Measurements from ENCODE around the gene SLC1A2.

DNA sequence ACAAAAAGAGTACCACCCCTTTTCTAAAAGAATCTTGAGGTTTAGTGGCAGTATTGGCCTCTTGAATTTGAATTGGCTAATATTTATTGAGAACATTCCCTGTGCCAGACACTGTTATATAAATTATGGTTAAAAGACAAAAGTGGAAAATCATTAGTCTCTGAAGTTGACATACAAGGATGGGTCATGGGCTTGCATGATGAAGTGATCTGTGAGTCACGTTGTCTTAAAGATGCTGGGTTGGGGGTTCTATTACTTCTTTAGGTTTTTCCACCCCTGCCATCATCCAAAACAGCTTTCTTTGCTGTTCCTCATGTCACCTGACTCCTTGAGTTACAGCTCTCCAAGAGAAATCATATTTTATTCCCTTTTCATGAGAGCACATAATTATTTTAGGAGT lies 195.4 kb downstream of the SLC1A2 start:
- TF ChIP-seq, protein P1, sequence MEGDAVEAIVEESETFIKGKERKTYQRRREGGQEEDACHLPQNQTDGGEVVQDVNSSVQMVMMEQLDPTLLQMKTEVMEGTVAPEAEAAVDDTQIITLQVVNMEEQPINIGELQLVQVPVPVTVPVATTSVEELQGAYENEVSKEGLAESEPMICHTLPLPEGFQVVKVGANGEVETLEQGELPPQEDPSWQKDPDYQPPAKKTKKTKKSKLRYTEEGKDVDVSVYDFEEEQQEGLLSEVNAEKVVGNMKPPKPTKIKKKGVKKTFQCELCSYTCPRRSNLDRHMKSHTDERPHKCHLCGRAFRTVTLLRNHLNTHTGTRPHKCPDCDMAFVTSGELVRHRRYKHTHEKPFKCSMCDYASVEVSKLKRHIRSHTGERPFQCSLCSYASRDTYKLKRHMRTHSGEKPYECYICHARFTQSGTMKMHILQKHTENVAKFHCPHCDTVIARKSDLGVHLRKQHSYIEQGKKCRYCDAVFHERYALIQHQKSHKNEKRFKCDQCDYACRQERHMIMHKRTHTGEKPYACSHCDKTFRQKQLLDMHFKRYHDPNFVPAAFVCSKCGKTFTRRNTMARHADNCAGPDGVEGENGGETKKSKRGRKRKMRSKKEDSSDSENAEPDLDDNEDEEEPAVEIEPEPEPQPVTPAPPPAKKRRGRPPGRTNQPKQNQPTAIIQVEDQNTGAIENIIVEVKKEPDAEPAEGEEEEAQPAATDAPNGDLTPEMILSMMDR (IDR thresholded peaks at IDR 0.05 in 2 of 3, conservative IDR thresholded peaks at IDR 0.05 in 1 of 3; ENCODE audit: borderline replicate concordance in 1 of 3, insufficient read depth in 1 of 3, low read depth in 2 of 3, low read length in 2 of 3): no peak
- TF ChIP-seq JUND (IDR thresholded peaks at IDR 0.05) (no peak), POLR2A (IDR thresholded peaks at IDR 0.05; ENCODE audit: borderline replicate concordance, extremely low read depth, insufficient read depth, insufficient read length) (no peak), ELF1 (IDR thresholded peaks at IDR 0.05; ENCODE audit: borderline replicate concordance, low read depth) (no peak)
- TF ChIP-seq, protein P2, sequence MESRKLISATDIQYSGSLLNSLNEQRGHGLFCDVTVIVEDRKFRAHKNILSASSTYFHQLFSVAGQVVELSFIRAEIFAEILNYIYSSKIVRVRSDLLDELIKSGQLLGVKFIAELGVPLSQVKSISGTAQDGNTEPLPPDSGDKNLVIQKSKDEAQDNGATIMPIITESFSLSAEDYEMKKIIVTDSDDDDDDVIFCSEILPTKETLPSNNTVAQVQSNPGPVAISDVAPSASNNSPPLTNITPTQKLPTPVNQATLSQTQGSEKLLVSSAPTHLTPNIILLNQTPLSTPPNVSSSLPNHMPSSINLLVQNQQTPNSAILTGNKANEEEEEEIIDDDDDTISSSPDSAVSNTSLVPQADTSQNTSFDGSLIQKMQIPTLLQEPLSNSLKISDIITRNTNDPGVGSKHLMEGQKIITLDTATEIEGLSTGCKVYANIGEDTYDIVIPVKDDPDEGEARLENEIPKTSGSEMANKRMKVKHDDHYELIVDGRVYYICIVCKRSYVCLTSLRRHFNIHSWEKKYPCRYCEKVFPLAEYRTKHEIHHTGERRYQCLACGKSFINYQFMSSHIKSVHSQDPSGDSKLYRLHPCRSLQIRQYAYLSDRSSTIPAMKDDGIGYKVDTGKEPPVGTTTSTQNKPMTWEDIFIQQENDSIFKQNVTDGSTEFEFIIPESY (IDR thresholded peaks at IDR 0.05; ENCODE audit: extremely low read depth, insufficient replicate concordance, low read length): no peak

Measured in HCT116 (cell line).